Progenitor cell of endocrine pancreas (in vitro differentiated cells): Measurements from ENCODE around the gene GAB2. TPM values are rescaled to one million over a fixed set of nuclear protein-coding genes. Genes with fewer than 3 reads are reported as not detected.

ENCODE experiments used
- DNase-seq: peaks from one replicate; pipeline ENCODE4 v3.0.0; 2021; ENCODE audit warnings: low spot score; ENCODE audit not compliant: unreplicated experiment
- H3K27ac Mint-ChIP-seq: 2 replicates; pipeline ENCODE4 v1.8.0; 2021; ENCODE audit warnings: mild to moderate bottlenecking, moderate library complexity, mixed read lengths
- H3K27me3 Mint-ChIP-seq: 2 replicates; pipeline ENCODE4 v1.8.0; 2021; ENCODE audit warnings: mixed read lengths
- H3K36me3 Mint-ChIP-seq: 2 replicates; pipeline ENCODE4 v1.8.0; 2022; ENCODE audit warnings: mixed read lengths; ENCODE audit not compliant: insufficient read depth
- H3K4me1 Mint-ChIP-seq: 2 replicates; pipeline ENCODE4 v1.8.0; 2021; ENCODE audit warnings: low read depth, mixed read lengths
- H3K4me3 Mint-ChIP-seq: 2 replicates; pipeline ENCODE4 v1.8.0; 2021; ENCODE audit warnings: low read depth, mild to moderate bottlenecking, moderate library complexity, mixed read lengths
- H3K9me3 Mint-ChIP-seq: 2 replicates; pipeline ENCODE4 v1.8.0; 2021; ENCODE audit warnings: low read depth, mixed read lengths
- CTCF ChIP-seq: fragments of 200-600 bp; sonication (generic); IDR thresholded peaks from one replicate; pipeline ENCODE4 v1.5.0; 2021; ENCODE audit warnings: antibody characterized with exemption, mild to moderate bottlenecking; ENCODE audit not compliant: unreplicated experiment
- total RNA-seq: library from RNA; stranded (reverse); gene quantifications from 2 replicates; pipeline ENCODE4 v1.2.1, GENCODE V29; 2021

GAB2 gene
- total RNA-seq, 1 donor from 2014 or later, result 37.6 TPM

GRCh38 chr11:78417888-78418583 lies 416 bp upstream of the GAB2 start:
- no peaks in the 10 kb centered on the region for H3K36me3 Mint-ChIP-seq
- peak overlapping the region; percentile 98 for H3K27ac Mint-ChIP-seq
- H3K4me1 Mint-ChIP-seq, result peaks cover 33% of the 10 kb centered on the region
- DNase-seq, result peak; percentile 90
- no peak for TF ChIP-seq CTCF
- no peaks in the 10 kb centered on the region for H3K27me3 Mint-ChIP-seq
- peak overlapping the region; percentile 88 for H3K4me3 Mint-ChIP-seq
- no peaks in the 10 kb centered on the region for H3K9me3 Mint-ChIP-seq

GRCh38 chr11:78416285-78417174 lies 1.1 kb downstream of the GAB2 start:
- H3K27ac Mint-ChIP-seq, result peak overlapping the region; percentile 99
- peak overlapping the region; percentile 94 for H3K4me3 Mint-ChIP-seq
- peak; percentile 75 for DNase-seq
- peak; percentile 56 for TF ChIP-seq CTCF
- no peaks in the 10 kb centered on the region for H3K27me3 Mint-ChIP-seq
- no peaks in the 10 kb centered on the region for H3K36me3 Mint-ChIP-seq
- H3K4me1 Mint-ChIP-seq, result peaks cover 31% of the 10 kb centered on the region
- H3K9me3 Mint-ChIP-seq, result no peaks in the 10 kb centered on the region

GRCh38 chr11:78415338-78415737 lies 2.3 kb downstream of the GAB2 start:
- no peak for DNase-seq
- Mint-ChIP-seq H3K27ac (no peak overlapping the region), H3K4me1 (peaks cover 27% of the 10 kb centered on the region), H3K9me3 (peaks cover 3% of the 10 kb centered on the region), H3K36me3 (peaks cover 6% of the 10 kb centered on the region), H3K27me3 (no peaks in the 10 kb centered on the region), H3K4me3 (peak overlapping the region; percentile 55)
- no peak for TF ChIP-seq CTCF

- H3K4me3 Mint-ChIP-seq, result no peak overlapping the region
- H3K36me3 Mint-ChIP-seq, result peaks cover 10% of the 10 kb centered on the region
- peaks cover 22% of the 10 kb centered on the region for H3K4me1 Mint-ChIP-seq
- no peaks in the 10 kb centered on the region for H3K27me3 Mint-ChIP-seq
- no peak overlapping the region for H3K27ac Mint-ChIP-seq
- TF ChIP-seq CTCF, result peak; percentile 68
- H3K9me3 Mint-ChIP-seq, result peaks cover 8% of the 10 kb centered on the region
- no peak for DNase-seq
Measured at GRCh38 chr11:78414321-78415051, 3.1 kb downstream of the GAB2 start.

- peaks cover 32% of the 10 kb centered on the region for H3K36me3 Mint-ChIP-seq
- no peak for TF ChIP-seq CTCF
- H3K27me3 Mint-ChIP-seq, result no peaks in the 10 kb centered on the region
- peaks cover 28% of the 10 kb centered on the region for H3K9me3 Mint-ChIP-seq
- DNase-seq, result no peak
- H3K4me1 Mint-ChIP-seq, result no peaks in the 10 kb centered on the region
- no peak overlapping the region for H3K27ac Mint-ChIP-seq
- H3K4me3 Mint-ChIP-seq, result no peak overlapping the region
Measured at GRCh38 chr11:78408619-78409018, 9.0 kb downstream of the GAB2 start.
